HG03097 (cell line): ENCODE measurements around the gene SLC17A5.
A peak's percentile ranks its signal among the peaks of the same experiment; 100 is the strongest.
"Not testable (repeated sequence)": the region's sequence is repeated elsewhere in the genome, so short reads cannot be mapped to it uniquely, and the experiment has no call there.

Experiments used
- ATAC-seq: cut with Tn5 transposase; IDR thresholded peaks from one replicate; pipeline ENCODE4 v1.9.1; 2021; ENCODE audit not compliant: unreplicated experiment, low FRiP score

The SLC17A5 gene

GRCh38 chr6:73571218-73572181, 82.3 kb downstream of the SLC17A5 start:
- not testable (repeated sequence) for ATAC-seq

- ATAC-seq: no peak
Measured at GRCh38 chr6:73569121-73569520, 84.7 kb downstream of the SLC17A5 start.

GRCh38 chr6:73566954-73567591, 86.7 kb downstream of the SLC17A5 start:
- ATAC-seq: no peak

GRCh38 chr6:73566486-73566871, 87.3 kb downstream of the SLC17A5 start:
- not testable (repeated sequence) for ATAC-seq

GRCh38 chr6:73565767-73566485, 87.9 kb downstream of the SLC17A5 start:
- no peak for ATAC-seq

GRCh38 chr6:73564578-73565345, 89.0 kb downstream of the SLC17A5 start:
- ATAC-seq: no peak

- ATAC-seq: no peak
Measured at GRCh38 chr6:73562558-73562957, 91.2 kb downstream of the SLC17A5 start.

GRCh38 chr6:73560853-73561407, 92.9 kb downstream of the SLC17A5 start:
- no peak for ATAC-seq

- no peak for ATAC-seq
Measured at GRCh38 chr6:73560182-73560732, 93.5 kb downstream of the SLC17A5 start.

GRCh38 chr6:73559399-73559794, 94.4 kb downstream of the SLC17A5 start:
- ATAC-seq: not testable (repeated sequence)

GRCh38 chr6:73558624-73559398, 95.0 kb downstream of the SLC17A5 start:
- peak; percentile 52 for ATAC-seq

- ATAC-seq: no peak
Measured at GRCh38 chr6:73556836-73557235, 97.0 kb downstream of the SLC17A5 start.

GRCh38 chr6:73555380-73555949, 98.3 kb downstream of the SLC17A5 start:
- not testable (repeated sequence) for ATAC-seq

GRCh38 chr6:73551115-73551514, 102.7 kb downstream of the SLC17A5 start:
- ATAC-seq: not testable (repeated sequence)

- ATAC-seq: no peak
Measured at GRCh38 chr6:73548458-73549446, 105.0 kb downstream of the SLC17A5 start.

GRCh38 chr6:73547036-73547435, 106.8 kb downstream of the SLC17A5 start:
- no peak for ATAC-seq
